CD4-positive, alpha-beta T cell (primary cell): Measurements from ENCODE around the gene CDKN1C. TPM values are rescaled to one million over a fixed set of nuclear protein-coding genes. Genes with fewer than 3 reads are reported as not detected.
A peak's percentile ranks its signal among the peaks of the same experiment; 100 is the strongest.

Source experiments
- ATAC-seq: fragments of 200-7000 bp; cut with Tn5 transposase; one replicate; pipeline ENCODE4 v1.10.0; 2022; ENCODE audit warnings: mild to moderate bottlenecking; ENCODE audit not compliant: poor library complexity
- CTCF ChIA-PET: fragments of 350-600 bp; sonication (Branson Sonifier 250); formaldehyde crosslinking; loops from one replicate; lab custom pipeline; 2021; ENCODE audit warnings: antibody characterized with exemption, inconsistent platforms; lab: Charles Lee
- POLR2A ChIA-PET: fragments of 350-600 bp; sonication (Branson Sonifier 250); formaldehyde crosslinking; loops from one replicate; lab custom pipeline; 2021; ENCODE audit warnings: antibody characterized with exemption, inconsistent platforms; lab: Charles Lee
- DNase-seq, 14 experiments: peaks; one replicate each; pipeline ENCODE4 v3.0.0-alpha.2; 2013 to 2020; ENCODE audit warnings: mixed read lengths in 2 of 14
- H3K27ac ChIP-seq, 2 donors: one replicate each; pipeline versions ENCODE4 v1.5.1 to v1.7.0; 2013; ENCODE audit warnings: low read length in 2 of 2, low read depth in 1 of 2, mild to moderate bottlenecking in 1 of 2
- H3K27me3 ChIP-seq, 2 experiments: 1 replicate in 1 of 2; 2 replicates in 1 of 2; pipeline versions ENCODE4 v1.6.1 to v1.7.0; 2013; ENCODE audit warnings: low read length in 2 of 2, control low read depth in 1 of 2, mild to moderate bottlenecking in 1 of 2, moderate library complexity in 1 of 2; ENCODE audit not compliant: insufficient read depth in 2 of 2, control insufficient read depth in 1 of 2
- H3K36me3 ChIP-seq: one replicate; pipeline ENCODE4 v1.6.1; 2013; ENCODE audit warnings: low read length, control low read depth; ENCODE audit not compliant: insufficient read depth
- H3K4me1 ChIP-seq: one replicate; pipeline ENCODE4 v1.6.1; 2013; ENCODE audit warnings: low read length, control low read depth; ENCODE audit not compliant: insufficient read depth
- H3K4me3 ChIP-seq: one replicate; pipeline ENCODE4 v1.5.1; 2013; ENCODE audit warnings: mild to moderate bottlenecking, low read length, moderate library complexity
- H3K9me3 ChIP-seq, 2 experiments: 1 replicate in 1 of 2; 2 replicates in 1 of 2; pipeline versions ENCODE4 v1.6.1 to v1.7.0; 2013; ENCODE audit warnings: low read length in 2 of 2, mild to moderate bottlenecking in 2 of 2, control low read depth in 1 of 2, moderate library complexity in 1 of 2; ENCODE audit not compliant: control insufficient read depth in 1 of 2, insufficient read depth in 1 of 2
- H3K27ac Mint-ChIP-seq: one replicate; pipeline ENCODE4 v1.8.0; 2020; ENCODE audit warnings: mixed read lengths
- H3K27me3 Mint-ChIP-seq: one replicate; pipeline ENCODE4 v1.8.0; 2021; ENCODE audit warnings: mixed read lengths
- H3K36me3 Mint-ChIP-seq: one replicate; pipeline ENCODE4 v1.8.0; 2021; ENCODE audit warnings: low read depth, mixed read lengths
- H3K4me1 Mint-ChIP-seq: one replicate; pipeline ENCODE4 v1.8.0; 2021; ENCODE audit warnings: low read depth, mixed read lengths
- H3K4me3 Mint-ChIP-seq: one replicate; pipeline ENCODE4 v1.8.0; 2020; ENCODE audit warnings: mild to moderate bottlenecking, mixed read lengths
- H3K9me3 Mint-ChIP-seq: one replicate; pipeline ENCODE4 v1.8.0; 2020; ENCODE audit warnings: mixed read lengths
- intact Hi-C, 2 experiments: fragments of 100-400 bp; cut with DNase I in 1 of 2; cut with micrococcal nuclease in 1 of 2; formaldehyde crosslinking; loops; one replicate each; pipeline versions ENCODE4 v1.15.1 to v1.9.0; 2023 to 2025; cut with DNase I, micrococcal nuclease
- total RNA-seq, 174 experiments: library from RNA in 2 of 174; stranded (reverse) in 2 of 174; gene quantifications; one replicate each; pipeline ENCODE4 v1.2.3 and lab custom pipeline; 2021 to 2026
- TF ChIP-seq, protein P1 (sequence below): fragments of 200-600 bp; IDR thresholded peaks from one replicate; pipeline ENCODE4 v1.8.0; 2022; ENCODE audit warnings: antibody characterized with exemption, mild to moderate bottlenecking

CDKN1C gene
- total RNA-seq, 2 experiments from 2014 or later = 1.9 to 2.5 TPM

DNA sequence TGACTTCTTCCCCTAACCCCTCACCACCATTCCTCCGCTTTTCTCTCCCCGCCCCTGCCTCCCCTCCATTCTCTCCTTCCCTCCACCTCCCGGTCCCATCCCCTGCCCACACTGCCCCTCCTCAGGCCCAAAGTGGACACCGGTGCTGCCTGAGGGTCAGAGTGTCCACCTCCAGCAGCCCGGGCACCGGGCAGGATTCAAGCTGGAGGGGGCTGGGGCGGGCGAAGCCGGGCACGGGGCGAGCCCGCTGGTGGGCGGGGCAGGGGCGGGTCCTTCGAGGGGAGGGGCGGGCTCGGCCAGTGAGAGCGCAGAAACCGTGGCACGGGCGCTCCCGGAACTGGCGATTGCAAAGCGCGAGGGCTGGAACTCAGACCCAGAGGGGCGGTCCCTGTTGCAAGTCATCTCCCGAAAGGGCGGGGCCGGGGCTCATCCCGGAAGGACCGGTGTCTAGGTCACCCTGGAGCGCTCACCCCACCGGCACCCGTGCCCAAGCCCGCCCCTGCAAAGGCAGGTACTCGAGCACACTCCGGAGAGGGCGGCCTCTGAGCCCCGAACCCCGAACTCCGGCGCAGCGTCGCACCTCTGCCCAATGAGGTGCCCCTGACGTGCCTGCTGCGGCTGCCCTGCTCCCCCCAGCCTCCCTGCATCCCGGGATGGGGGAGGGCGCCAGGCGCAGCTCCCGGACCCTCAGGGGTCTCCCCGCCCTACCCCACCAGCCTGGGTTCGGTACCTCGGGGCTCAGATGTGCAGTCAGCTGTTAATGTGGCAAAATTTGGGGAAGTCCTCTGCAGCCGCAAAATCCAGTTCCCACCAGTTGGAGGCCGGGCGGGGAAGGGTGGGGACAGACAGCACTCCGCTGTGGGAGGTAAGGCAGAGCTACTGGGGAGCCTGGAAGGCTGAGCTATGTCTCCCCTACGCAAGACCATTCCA is 16.5 kb upstream of the CDKN1C start:
- ChIA-PET CTCF (interaction anchor here (1.2 to 3.0 kb wide), 3 partner anchors 10 to 27 kb away, joined by 3 to 13 read pairs (median 7); partner anchors contain the start of gene PHLDA2), POLR2A (interaction anchor here (0.8 to 3.2 kb wide), 5 partner anchors 10 to 369 kb away, joined by 3 to 18 read pairs (median 4); partner anchors contain the start of gene CDKN1C)
- Histone ChIP-seq H3K27ac (peak overlapping the region; percentile 18 to 50), H3K4me3 (peak overlapping the region; percentile 69), H3K27me3 (no peaks in the 10 kb centered on the region), H3K9me3 (peaks cover 0 to 5% of the 10 kb centered on the region in 2 experiments), H3K36me3 (peaks cover 3% of the 10 kb centered on the region), H3K4me1 (peaks cover 54% of the 10 kb centered on the region)
- Mint-ChIP-seq H3K27me3 (no peaks in the 10 kb centered on the region), H3K4me3 (peak overlapping the region; percentile 86), H3K4me1 (peaks cover 49% of the 10 kb centered on the region), H3K9me3 (no peaks in the 10 kb centered on the region), H3K27ac (peak overlapping the region; percentile 44), H3K36me3 (peaks cover 5% of the 10 kb centered on the region)
- ATAC-seq (peak; percentile 83), DNase-seq (peak; percentile 71 to 96 (median 87))
- intact Hi-C loops = loop anchor here in 1 of 2 experiments (2.0 to 5.0 kb wide), 3 partner anchors 15 to 155 kb away; partner anchors contain the start of genes CARS1 and NAP1L4
- TF ChIP-seq, protein P1, sequence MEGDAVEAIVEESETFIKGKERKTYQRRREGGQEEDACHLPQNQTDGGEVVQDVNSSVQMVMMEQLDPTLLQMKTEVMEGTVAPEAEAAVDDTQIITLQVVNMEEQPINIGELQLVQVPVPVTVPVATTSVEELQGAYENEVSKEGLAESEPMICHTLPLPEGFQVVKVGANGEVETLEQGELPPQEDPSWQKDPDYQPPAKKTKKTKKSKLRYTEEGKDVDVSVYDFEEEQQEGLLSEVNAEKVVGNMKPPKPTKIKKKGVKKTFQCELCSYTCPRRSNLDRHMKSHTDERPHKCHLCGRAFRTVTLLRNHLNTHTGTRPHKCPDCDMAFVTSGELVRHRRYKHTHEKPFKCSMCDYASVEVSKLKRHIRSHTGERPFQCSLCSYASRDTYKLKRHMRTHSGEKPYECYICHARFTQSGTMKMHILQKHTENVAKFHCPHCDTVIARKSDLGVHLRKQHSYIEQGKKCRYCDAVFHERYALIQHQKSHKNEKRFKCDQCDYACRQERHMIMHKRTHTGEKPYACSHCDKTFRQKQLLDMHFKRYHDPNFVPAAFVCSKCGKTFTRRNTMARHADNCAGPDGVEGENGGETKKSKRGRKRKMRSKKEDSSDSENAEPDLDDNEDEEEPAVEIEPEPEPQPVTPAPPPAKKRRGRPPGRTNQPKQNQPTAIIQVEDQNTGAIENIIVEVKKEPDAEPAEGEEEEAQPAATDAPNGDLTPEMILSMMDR = no peak

- Histone ChIP-seq H3K36me3 (peaks cover 3% of the 10 kb centered on the region), H3K27ac (peak overlapping the region in 1 of 2 donors; percentile 18), H3K9me3 (peaks cover 0 to 5% of the 10 kb centered on the region in 2 experiments), H3K4me3 (peak overlapping the region; percentile 69), H3K4me1 (peaks cover 56% of the 10 kb centered on the region), H3K27me3 (no peaks in the 10 kb centered on the region)
- CTCF ChIA-PET = interaction anchor here (1.2 to 3.0 kb wide), 4 partner anchors 9 to 369 kb away, joined by 3 to 13 read pairs (median 8); partner anchors contain the start of gene PHLDA2
- POLR2A ChIA-PET = interaction anchor here (3.2 kb wide), 1 partner anchor 10 kb away, joined by 18 read pairs; no protein-coding TSS in a partner anchor
- DNase-seq = no peak
- H3K27ac Mint-ChIP-seq = peak overlapping the region; percentile 56
- peaks cover 49% of the 10 kb centered on the region for H3K4me1 Mint-ChIP-seq
- intact Hi-C loops = loop anchor here in 1 of 2 experiments (5.0 kb wide), 1 partner anchor 91 kb away; the partner anchor contains the start of gene NAP1L4
- no peaks in the 10 kb centered on the region for H3K27me3 Mint-ChIP-seq
- ATAC-seq = no peak
- peaks cover 5% of the 10 kb centered on the region for H3K36me3 Mint-ChIP-seq
- peak overlapping the region; percentile 86 for H3K4me3 Mint-ChIP-seq
- H3K9me3 Mint-ChIP-seq = no peaks in the 10 kb centered on the region
- TF ChIP-seq, protein P1 = no peak
Measured at GRCh38 chr11:2901196-2901796, 15.7 kb upstream of the CDKN1C start.
